ENCODE measurements around the gene MYL5.
A peak's percentile ranks its signal among the peaks of the same experiment; 100 is the strongest.

Gene MYL5

DNA sequence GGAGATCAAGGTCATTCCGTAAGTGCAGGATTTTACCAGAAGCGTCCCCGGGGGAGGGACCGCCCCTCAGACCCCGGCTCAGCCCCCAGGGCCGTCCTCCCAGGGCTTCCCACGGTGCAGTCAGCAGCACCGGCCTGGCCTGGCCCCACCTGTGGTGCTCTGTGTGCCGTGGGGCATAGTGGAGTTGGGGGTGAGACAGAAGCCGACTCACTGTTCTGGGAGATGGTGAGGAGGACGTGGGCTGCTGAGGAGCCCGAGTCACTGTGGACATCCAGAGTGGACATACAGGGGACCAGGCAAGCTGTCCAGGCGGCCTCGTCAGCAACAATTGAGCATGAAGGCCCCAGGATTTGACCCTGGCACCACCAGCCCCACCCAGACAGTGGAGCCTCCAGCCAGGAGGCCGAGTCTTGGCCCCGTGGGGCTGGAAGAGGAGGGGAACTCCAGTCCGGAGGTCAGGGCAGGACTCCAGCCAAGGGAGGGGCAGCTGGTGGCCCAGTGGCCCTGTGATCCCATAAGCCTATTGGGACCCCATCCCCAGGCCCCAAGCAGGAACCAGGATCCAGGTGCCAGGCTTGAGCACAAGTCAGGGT is 19.4 kb upstream of the MYL5 start:
- Histone ChIP-seq H3K4me3 (no peak overlapping the region), H3K27ac (no peak overlapping the region)

DNA sequence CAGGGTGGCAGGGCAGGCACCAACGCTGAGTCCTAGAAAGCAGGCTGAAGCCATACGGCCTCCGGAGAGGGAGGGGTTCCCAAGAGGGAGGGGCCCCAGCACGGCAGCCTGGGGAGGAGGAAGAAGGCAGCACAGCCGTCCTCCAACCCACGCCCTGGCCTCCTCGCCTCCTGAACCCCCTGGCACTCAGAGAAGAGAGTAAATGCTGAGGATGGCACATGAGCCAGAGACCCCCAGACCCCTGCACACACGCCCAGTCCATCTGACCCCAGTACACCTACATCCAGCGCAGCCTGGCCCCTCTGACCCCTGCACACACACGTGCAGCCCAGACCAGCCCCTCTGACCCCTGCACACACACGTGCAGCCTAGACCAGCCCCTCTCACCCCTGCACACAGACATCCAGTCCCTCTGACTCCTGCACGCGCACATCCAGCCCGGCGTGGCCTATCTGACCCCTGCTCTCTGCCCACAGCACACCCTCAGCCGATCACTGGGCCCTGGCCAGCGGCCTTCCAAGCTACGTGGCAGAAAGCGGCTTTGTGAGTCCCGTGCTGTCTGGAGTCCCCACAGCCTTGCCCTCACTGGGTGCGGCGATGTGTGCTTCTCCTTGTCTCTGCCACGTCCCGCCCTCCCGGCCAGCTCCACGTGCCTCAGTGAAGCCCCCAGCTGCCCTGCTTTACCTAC is 18.7 kb upstream of the MYL5 start:
- no peak overlapping the region for H3K4me3 ChIP-seq
- H3K27ac ChIP-seq, result no peak overlapping the region

DNA sequence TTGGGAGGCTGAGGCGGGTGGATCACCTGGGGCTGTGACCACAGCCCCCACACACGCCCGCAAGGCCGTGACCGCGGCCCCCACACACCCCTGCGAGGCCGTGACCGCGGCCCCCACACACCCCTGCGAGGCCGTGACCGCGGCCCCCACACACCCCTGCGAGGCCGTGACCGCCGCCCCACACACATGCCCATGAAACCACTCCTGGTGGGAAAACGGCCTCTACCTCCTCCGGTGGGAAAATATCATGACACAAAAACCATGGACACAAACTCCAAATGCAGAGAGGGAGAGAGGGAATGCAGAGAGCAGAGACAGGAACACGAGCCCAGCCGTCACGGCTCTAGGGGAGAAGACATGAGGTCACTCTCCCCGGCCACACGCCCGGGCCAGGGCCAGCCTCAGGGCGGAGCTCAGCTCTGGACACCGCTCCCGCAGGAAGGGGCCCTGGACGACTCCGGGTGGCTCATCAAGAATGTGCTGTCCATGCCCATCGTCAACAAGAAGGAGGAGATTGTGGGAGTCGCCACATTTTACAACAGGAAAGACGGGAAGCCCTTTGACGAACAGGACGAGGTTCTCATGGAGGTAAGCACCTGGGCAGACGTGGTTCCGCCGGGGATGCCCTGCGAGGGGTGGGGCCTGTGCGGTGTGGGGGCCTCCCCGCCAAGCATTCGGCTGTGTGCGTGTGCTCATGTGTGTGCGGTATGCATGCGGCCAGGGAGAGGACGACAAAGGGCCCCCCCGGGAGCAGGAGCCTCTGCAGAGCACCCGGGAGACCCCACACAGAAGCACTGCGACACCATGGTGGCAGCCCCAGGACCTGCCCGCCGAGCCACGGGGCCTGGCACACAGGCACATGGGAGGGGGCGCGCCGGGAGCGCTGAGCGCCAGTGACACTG is 17.7 kb upstream of the MYL5 start:
- Histone ChIP-seq H3K4me3 (no peak overlapping the region), H3K27ac (no peak overlapping the region)

DNA sequence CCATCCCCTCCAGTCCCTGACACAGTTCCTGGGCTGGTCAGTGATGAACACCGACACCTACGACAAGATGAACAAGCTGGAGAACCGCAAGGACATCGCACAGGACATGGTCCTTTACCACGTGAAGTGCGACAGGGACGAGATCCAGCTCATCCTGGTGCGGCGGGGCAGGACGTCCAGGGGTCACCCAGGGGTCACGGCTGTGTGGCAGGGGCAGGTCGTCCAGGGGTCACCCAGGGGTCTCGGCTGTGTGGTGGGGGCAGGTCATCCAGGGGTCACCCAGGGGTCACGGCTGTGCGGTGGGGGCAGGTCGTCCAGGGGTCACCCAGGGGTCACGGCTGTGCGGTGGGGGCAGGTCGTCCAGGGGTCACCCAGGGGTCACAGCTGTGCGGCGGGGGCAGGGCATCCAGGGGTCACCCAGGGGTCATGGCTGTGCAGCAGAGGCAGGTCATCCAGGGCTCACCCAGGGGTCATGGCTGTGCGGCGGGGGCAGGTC is 17.0 kb upstream of the MYL5 start:
- H3K4me3 ChIP-seq, result no peak overlapping the region
- no peak overlapping the region for H3K27ac ChIP-seq

DNA sequence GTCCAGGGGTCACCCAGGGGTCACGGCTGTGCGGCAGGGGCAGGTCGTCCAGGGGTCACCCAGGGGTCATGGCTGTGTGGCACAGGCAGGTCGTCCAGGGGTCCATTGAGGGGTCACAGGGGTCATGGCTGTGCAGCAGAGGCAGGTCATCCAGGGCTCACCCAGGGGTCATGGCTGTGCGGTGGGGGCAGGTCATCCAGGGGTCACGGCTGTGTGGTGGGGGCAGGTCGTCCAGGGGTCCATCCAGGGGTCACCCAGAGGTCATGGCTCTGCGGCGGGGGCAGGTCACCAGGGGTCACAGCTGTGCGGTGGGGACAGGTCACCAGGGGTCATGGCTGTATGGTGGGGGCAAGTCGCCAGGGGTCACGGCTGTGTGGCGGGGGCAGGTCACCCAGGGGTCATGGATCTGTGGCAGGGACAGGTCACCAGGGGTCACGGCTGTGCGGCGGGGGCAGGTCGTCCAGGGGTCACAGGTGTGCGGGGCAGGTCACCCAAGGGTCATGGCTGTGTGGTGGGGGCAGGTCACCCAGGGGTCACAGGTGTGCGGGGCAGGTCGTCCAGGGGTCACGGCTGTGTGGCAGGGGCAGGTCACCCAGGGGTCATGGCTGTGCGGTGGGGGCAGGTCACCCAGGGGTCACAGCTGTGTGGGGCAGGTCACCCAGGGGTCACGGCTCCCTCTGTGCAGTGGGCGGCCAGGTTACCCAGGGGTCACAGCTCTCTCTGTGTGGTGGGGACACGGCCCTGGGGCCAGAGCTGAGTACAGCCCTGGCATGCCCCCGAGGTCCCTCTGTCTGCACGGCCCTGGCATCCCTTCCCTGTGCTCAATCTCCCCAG is 16.3 kb upstream of the MYL5 start:
- Histone ChIP-seq H3K27ac (no peak overlapping the region), H3K4me3 (no peak overlapping the region)

DNA sequence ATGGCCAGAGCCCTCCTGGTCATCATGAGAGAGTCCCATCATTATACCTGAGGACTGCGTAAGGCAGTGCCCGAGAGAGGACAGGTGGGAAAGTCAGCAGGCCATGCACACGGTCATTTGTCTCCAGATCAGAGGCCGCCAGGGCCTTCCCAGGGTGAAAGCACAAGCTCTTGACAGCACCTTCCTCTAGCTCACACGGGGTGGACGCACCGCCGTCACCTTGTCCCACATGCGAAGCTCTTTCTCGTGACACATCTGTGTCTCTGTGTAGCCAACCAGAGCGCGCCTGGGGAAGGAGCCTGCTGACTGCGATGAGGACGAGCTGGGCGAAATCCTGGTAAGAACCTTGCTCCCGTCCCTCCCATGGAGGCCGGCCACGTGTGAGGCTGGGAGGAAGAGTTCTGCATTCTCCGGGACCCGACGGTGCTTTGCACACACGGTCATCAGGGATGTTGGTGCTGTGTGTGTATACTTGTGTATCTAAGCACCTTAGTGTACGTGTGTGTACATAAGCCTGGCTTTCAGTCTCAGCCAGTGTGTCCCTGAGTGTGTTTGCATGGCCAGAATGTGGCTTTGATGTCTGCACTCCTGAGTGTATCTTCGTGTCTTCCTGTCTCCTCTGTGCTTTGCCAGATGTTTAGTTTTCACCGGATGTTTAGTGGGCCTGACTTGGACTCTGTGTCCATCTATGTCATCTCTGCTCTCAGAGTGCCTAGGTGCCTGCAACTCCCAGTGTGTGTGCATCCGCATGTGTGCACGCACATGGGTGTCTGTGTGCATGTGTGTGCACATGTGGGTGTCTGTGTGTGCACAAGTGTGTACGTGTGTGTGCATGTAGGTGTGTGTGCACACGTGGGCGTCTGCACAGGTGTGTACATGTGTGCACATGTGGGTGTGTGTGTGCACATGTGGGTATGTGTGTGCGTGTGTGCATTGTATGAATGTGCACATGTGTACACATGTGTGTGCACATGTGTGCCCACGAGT is 15.4 kb upstream of the MYL5 start:
- no peak overlapping the region for H3K27ac ChIP-seq
- no peak overlapping the region for H3K4me3 ChIP-seq

DNA sequence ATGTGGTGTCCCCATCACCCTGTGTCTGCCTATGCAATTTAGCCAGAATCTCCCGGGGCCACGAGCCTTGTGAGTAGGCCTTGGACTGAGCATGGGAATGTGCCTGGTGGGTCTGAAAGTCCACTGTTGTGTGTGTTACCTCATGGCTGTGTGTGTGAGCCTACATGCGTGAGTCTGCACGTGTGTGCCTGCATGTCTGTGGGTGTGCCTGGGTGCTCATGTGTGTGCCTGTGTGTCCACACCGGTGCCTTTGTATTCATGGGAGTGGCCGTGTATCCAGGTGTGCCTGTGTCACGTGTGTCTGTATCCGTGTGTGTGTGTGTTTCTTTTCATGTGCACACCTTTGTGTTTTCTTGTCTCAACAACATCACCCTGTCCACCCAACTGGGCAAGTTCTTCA is 14.5 kb upstream of the MYL5 start:
- Histone ChIP-seq H3K27ac (no peak overlapping the region), H3K4me3 (no peak overlapping the region)

DNA sequence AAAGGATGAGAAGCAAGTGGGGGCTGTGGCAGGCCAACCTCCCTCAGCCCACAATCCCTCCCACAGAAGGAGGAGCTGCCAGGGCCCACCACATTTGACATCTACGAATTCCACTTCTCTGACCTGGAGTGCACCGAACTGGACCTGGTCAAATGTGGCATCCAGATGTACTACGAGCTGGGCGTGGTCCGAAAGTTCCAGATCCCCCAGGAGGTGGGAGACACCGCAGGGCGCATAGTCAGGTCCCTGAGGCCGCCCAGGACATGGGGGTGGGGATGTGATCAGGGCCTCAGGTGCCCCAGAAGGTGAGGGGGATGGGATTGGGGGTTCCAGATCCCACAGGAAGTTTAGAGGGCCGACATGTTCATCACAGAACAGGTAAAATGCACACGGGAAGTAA is 13.9 kb upstream of the MYL5 start:
- no peak overlapping the region for H3K4me3 ChIP-seq
- H3K27ac ChIP-seq, result no peak overlapping the region

DNA sequence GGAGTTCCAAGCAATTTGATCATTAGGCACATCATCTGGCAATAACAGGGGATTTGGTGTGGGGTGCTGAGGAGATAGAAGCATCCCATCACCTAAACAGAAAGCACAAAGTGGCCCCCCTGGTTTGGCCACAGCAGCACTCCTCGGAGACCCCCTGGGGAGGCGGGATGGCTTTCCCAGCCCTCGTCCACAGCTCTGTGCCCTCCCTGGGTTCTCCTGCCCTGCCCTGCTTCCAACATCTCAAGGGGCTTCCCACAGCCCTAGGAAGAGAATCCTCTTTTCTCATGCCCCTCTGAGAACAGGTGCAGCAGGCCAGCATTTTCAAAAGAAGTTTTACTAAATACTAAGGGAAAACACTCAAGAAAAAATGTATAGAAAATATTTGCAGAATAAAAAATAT is 13.1 kb upstream of the MYL5 start:
- H3K27ac ChIP-seq, result no peak overlapping the region
- H3K4me3 ChIP-seq, result no peak overlapping the region

DNA sequence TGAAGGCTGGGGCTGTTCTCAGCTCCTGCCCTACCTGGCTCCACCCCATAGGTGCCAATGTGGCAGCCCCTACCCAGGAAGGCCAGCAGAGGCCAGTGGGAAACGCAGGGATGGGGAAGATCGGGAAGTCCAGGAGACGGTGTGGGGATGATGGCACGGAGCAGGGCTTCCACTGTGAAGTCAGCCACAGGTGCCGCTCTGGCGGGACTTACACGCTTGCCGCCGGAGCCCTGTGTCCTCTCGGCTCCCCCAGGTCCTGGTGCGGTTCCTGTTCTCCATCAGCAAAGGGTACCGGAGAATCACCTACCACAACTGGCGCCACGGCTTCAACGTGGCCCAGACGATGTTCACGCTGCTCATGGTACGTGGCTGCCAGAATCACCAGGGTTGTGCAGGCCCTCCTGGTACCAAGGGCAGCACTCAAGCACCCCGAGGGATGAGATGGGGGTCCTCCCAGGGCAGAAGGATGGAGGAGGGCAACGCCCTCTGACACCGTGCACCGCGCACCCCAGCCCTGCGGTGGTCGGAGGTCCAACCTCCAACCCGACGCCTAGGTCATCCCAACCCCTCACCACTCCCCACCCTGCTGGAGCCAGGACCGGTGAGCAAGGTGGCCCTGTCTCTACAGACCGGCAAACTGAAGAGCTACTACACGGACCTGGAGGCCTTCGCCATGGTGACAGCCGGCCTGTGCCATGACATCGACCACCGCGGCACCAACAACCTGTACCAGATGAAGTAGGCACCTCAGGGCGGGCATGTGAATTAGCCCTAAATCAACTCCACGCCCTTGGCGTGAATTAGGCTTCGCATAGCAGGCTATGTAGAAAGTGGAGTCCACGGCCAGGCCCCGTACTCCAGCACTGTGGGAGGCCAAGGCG is 12.2 kb upstream of the MYL5 start:
- Histone ChIP-seq H3K27ac (no peak overlapping the region), H3K4me3 (no peak overlapping the region)

DNA sequence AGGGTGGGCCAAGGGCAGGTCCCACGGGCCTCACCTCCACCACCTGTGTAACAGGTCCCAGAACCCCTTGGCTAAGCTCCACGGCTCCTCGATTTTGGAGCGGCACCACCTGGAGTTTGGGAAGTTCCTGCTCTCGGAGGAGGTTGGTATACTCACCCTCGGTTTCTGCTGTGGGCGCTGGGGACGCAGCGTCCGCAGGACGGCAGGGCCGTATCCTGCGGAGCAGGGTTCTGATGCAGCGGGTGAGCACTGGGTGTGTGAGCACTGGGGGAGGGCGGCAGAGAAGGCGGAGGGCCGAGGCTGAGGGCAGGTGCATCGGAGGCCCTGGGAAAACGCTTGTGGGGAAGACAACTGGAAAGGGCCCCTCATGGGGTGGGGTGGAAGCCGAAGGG is 11.3 kb upstream of the MYL5 start:
- Histone ChIP-seq H3K27ac (peak overlapping the region in 11 of 21 experiments; percentile 57 to 89 (median 75)), H3K4me3 (peak overlapping the region; percentile 41 to 66 (median 52))

DNA sequence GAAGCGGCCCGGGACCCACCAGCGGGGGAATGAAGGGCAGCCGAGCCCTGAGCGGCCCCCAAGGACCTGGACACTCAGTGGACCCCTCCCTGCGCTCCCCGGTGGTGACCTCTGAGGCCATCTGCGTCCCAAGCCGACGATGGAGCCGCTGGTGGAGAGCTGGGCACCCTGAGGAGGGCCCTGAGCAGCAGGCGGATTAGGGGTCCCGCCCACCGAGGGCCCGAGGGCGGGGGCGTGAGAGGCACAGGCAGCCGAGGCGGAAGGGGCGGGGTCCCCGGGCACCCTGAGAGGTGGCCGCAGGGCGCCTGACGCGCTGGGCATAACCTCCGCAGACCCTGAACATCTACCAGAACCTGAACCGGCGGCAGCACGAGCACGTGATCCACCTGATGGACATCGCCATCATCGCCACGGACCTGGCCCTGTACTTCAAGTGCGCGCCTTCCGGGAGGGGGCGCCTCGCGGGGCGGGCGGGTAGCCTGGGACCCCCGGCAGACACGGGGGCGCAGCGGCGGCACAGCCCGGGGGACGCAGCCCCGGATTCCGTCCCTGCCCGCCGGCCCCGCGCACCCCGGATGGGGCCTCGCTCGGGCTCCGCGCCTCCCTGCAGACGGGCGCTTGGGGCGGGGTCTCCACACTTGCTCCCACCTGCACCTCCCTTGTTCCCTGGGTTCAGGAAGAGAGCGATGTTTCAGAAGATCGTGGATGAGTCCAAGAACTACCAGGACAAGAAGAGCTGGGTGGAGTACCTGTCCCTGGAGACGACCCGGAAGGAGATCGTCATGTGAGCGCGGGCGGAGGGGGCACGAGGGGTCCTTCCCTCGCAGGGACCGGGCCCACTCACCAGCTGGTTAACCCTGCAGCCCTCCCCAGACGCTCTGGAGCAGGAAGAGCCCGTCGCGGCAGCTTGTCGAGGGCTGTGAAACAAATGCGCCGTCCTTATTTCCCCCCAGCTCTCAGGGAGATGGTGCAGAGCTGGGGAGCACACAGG is 10.6 kb upstream of the MYL5 start:
- peak overlapping the region in 19 of 21 experiments; percentile 18 to 89 (median 70) for H3K27ac ChIP-seq

DNA sequence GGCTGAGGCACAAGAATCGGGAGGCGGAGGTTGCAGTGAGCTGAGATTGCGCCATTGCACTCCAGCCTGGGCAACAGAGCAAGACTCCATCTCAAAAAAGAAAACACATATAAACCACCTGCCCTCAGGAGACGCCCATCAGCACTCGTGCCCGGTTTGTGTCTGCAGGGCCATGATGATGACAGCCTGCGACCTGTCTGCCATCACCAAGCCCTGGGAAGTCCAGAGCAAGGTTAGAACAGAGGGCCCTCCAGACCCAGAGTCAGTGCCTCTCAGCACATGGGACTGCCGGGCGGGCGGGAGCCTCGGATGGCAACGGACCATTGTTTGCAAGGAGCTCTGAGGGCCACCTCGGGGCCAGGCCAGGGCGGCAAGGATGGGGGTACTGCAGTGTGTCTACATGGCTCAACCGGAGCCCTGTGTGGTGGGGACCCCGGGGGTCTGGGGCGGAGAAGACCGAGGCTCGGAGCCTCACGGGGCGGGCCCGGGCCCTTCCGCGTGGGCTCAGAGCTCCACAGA is 9.6 kb upstream of the MYL5 start:
- Histone ChIP-seq H3K27ac (no peak overlapping the region), H3K4me3 (no peak overlapping the region)

More for the DNA sequence above, 10.6 kb upstream of the MYL5 start:
- peak overlapping the region; percentile 41 to 66 (median 52) for H3K4me3 ChIP-seq

DNA sequence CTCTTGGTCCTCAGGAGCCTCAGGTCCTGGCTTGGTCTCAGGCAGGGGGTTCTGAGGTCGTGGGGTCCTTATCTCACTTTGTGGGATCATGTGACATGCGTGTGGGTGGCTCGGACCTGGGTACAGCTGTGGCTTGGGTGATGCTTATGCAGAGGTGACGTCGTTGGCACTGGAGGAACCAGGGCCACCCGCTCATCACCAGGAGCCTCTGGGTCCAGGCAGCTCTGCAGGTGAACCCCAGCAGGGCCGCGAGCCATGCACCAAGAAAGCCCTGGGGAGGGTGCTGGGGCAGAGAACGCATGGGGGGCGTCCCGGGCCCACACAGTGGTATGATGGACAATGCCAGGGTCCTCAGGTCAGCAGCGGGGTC is 9.0 kb upstream of the MYL5 start:
- Histone ChIP-seq H3K4me3 (no peak overlapping the region), H3K27ac (no peak overlapping the region)

DNA sequence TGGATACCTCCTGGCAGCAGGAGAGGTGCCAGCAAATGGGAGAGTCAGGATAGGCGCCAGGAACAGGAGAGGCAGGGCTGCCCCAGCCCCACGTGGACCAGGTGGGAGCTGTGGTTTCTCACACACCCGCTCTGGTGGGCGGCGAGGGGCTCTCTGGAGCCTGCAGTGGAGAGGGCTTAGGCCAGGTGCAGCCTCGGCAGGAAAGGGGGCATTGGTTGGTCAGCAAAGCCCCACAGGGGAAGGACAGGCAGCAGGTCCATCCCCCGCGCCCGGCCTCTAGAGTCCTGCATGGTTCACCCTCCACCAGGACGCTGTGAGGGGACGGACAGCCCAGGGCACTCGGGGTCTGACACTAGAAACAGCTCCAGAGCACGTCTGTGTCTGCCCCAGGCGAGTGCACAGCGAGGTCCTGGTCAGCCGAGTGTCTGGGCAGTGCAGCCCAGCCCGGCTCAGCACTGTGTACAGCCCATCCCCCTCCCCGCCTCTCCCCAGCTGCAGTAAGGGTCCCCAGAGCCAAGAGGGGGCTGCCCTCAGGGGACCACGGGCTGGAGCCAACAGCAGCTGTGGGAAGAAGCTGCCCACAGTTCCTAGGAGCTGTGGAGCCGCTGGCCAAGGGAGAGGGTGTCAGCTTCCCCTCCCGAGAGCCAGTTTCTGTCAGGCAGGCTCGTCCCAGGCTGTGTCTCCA is 8.4 kb upstream of the MYL5 start:
- H3K27ac ChIP-seq, result no peak overlapping the region
- H3K4me3 ChIP-seq, result no peak overlapping the region

DNA sequence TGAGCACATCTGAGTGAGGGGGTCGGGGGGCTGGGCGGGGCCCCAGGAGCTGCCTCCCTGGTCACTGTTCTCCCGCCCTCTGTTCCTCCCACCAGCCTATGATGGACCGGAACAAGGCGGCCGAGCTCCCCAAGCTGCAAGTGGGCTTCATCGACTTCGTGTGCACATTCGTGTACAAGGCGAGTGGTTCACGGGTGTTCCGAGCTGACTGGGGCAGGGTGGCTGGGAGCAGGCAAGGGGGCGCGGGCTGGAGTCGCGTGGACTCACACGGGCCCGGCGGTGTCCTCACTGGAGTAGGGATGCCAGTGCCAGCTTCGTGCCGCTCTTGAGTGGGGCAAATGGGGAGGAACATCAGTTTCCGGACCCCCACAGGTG is 7.9 kb upstream of the MYL5 start:
- H3K4me3 ChIP-seq, result no peak overlapping the region
- no peak overlapping the region for H3K27ac ChIP-seq
